Activated CD8-positive, alpha-beta T cell treated with anti-CD3 and anti-CD28 coated beads for 36 hours (primary cell): ENCODE measurements around the gene PTCRA. TPM values are rescaled to one million over a fixed set of nuclear protein-coding genes. Genes with fewer than 3 reads are reported as not detected.
A peak's percentile ranks its signal among the peaks of the same experiment; 100 is the strongest.

Experiments
- ATAC-seq: fragments of 200-7000 bp; cut with Tn5 transposase; one replicate; pipeline ENCODE4 v1.10.0; 2021; ENCODE audit warnings: mild to moderate bottlenecking, moderate library complexity
- CTCF ChIA-PET: fragments of 350-600 bp; sonication (Branson Sonifier 250); formaldehyde crosslinking; loops from one replicate; lab custom pipeline; 2021; ENCODE audit warnings: antibody characterized with exemption; lab: Charles Lee
- POLR2A ChIA-PET: fragments of 350-600 bp; sonication (Branson Sonifier 250); formaldehyde crosslinking; loops from one replicate; lab custom pipeline; 2021; ENCODE audit warnings: antibody characterized with exemption; lab: Charles Lee
- DNase-seq: peaks from one replicate; pipeline ENCODE4 v3.0.0-alpha.2; 2020
- H3K27ac Mint-ChIP-seq: one replicate; pipeline ENCODE4 v1.8.0; 2021; ENCODE audit warnings: mild to moderate bottlenecking, mixed read lengths
- H3K27me3 Mint-ChIP-seq: one replicate; pipeline ENCODE4 v1.8.0; 2021; ENCODE audit warnings: mixed read lengths
- H3K36me3 Mint-ChIP-seq: one replicate; pipeline ENCODE4 v1.8.0; 2021; ENCODE audit warnings: low read depth, mixed read lengths
- H3K4me1 Mint-ChIP-seq: one replicate; pipeline ENCODE4 v1.8.0; 2021; ENCODE audit warnings: low read depth, mixed read lengths
- H3K4me3 Mint-ChIP-seq: one replicate; pipeline ENCODE4 v1.8.0; 2021; ENCODE audit warnings: mild to moderate bottlenecking, moderate library complexity, mixed read lengths
- H3K9me3 Mint-ChIP-seq: one replicate; pipeline ENCODE4 v1.8.0; 2021; ENCODE audit warnings: mixed read lengths
- CTCF ChIP-seq: fragments of 200-600 bp; IDR thresholded peaks from one replicate; pipeline ENCODE4 v1.8.0; 2022; ENCODE audit warnings: antibody characterized with exemption, mild to moderate bottlenecking
- intact Hi-C: fragments of 100-400 bp; cut with micrococcal nuclease; formaldehyde crosslinking; loops from one replicate; pipeline ENCODE4 v1.10.0; 2022
- total RNA-seq, 2 experiments: library from RNA; stranded (reverse); gene quantifications; one replicate each; pipeline ENCODE4 v1.2.3, GENCODE V29; 2021

PTCRA gene
- total RNA-seq, 2 experiments from 2014 or later: not detected

- POLR2A ChIA-PET: interaction anchor here (0.6 to 2.4 kb wide), 4 partner anchors 15 to 1090 kb away, joined by 3 to 7 read pairs (median 3); partner anchors contain the start of genes CNPY3 and PEX6
These were observed 1.3 kb upstream of the PTCRA start for GRCh38 chr6:42914546-42914945.

GRCh38 chr6:42916288-42916687 is 435 bp downstream of the PTCRA start:
- Mint-ChIP-seq H3K4me1 (peaks cover 2% of the 10 kb centered on the region), H3K27me3 (peaks cover 7% of the 10 kb centered on the region), H3K4me3 (no peak overlapping the region), H3K36me3 (no peaks in the 10 kb centered on the region), H3K9me3 (no peaks in the 10 kb centered on the region), H3K27ac (no peak overlapping the region)
- TF ChIP-seq CTCF: no peak
- intact Hi-C loops: no loop called here
- ATAC-seq (peak; percentile 65), DNase-seq (no peak)
- ChIA-PET CTCF (interaction anchor here (1.3 to 1.9 kb wide), 2 partner anchors 13 to 15 kb away, joined by 3 to 6 read pairs; partner anchors contain the start of gene CNPY3), POLR2A (no interaction called here)

More at GRCh38 chr6:42914546-42914945, 1.3 kb upstream of the PTCRA start:
- no peak for DNase-seq
- H3K4me1 Mint-ChIP-seq: peaks cover 4% of the 10 kb centered on the region
- H3K4me3 Mint-ChIP-seq: no peak overlapping the region
- no peaks in the 10 kb centered on the region for H3K36me3 Mint-ChIP-seq
- H3K27ac Mint-ChIP-seq: no peak overlapping the region
- no peak for TF ChIP-seq CTCF
- ATAC-seq: no peak
- peaks cover 10% of the 10 kb centered on the region for H3K27me3 Mint-ChIP-seq
- intact Hi-C loops: no loop called here
- CTCF ChIA-PET: interaction anchor here (0.9 to 1.2 kb wide), 4 partner anchors 14 to 229 kb away, joined by 3 to 4 read pairs (median 3); no protein-coding TSS in a partner anchor
- no peaks in the 10 kb centered on the region for H3K9me3 Mint-ChIP-seq

- H3K4me3 Mint-ChIP-seq: no peak overlapping the region
- H3K9me3 Mint-ChIP-seq: no peaks in the 10 kb centered on the region
- ChIA-PET POLR2A (no interaction called here), CTCF (no interaction called here)
- H3K36me3 Mint-ChIP-seq: no peaks in the 10 kb centered on the region
- no peak for ATAC-seq
- DNase-seq: no peak
- no peaks in the 10 kb centered on the region for H3K4me1 Mint-ChIP-seq
- H3K27ac Mint-ChIP-seq: no peak overlapping the region
- TF ChIP-seq CTCF: no peak
- no peaks in the 10 kb centered on the region for H3K27me3 Mint-ChIP-seq
- intact Hi-C loops: no loop called here
These were observed 5.9 kb downstream of the PTCRA start for GRCh38 chr6:42921801-42922200.

GRCh38 chr6:42923666-42924065 is 7.8 kb downstream of the PTCRA start:
- no peaks in the 10 kb centered on the region for H3K36me3 Mint-ChIP-seq
- no peak overlapping the region for H3K27ac Mint-ChIP-seq
- H3K27me3 Mint-ChIP-seq: no peaks in the 10 kb centered on the region
- ATAC-seq: no peak
- ChIA-PET CTCF (no interaction called here), POLR2A (no interaction called here)
- DNase-seq: no peak
- TF ChIP-seq CTCF: no peak
- no peaks in the 10 kb centered on the region for H3K9me3 Mint-ChIP-seq
- intact Hi-C loops: no loop called here
- peaks cover 4% of the 10 kb centered on the region for H3K4me1 Mint-ChIP-seq
- no peak overlapping the region for H3K4me3 Mint-ChIP-seq

GRCh38 chr6:42925248-42925857 is 9.5 kb downstream of the PTCRA start:
- POLR2A ChIA-PET: no interaction called here
- CTCF ChIA-PET: interaction anchor here (0.5 kb wide), 1 partner anchor 26 kb away, joined by 3 read pairs; no protein-coding TSS in a partner anchor
- DNase-seq (no peak), ATAC-seq (no peak)
- Mint-ChIP-seq H3K27me3 (no peaks in the 10 kb centered on the region), H3K36me3 (peaks cover 4% of the 10 kb centered on the region), H3K4me3 (no peak overlapping the region), H3K9me3 (no peaks in the 10 kb centered on the region), H3K27ac (no peak overlapping the region), H3K4me1 (peaks cover 8% of the 10 kb centered on the region)
- TF ChIP-seq CTCF: no peak
- intact Hi-C loops: no loop called here
